ENCODE results near the gene VILL.
A peak's percentile ranks its signal among the peaks of the same experiment; 100 is the strongest.

Gene VILL

GRCh38 chr3:37955918-37956707 lies 34.5 kb upstream of the VILL start:
- H3K9me3 ChIP-seq (ENCODE audit: insufficient read depth, low read length, severe bottlenecking), result no peaks in the 10 kb centered on the region
- H4K20me1 ChIP-seq (ENCODE audit: insufficient read depth, low read length), result no peaks in the 10 kb centered on the region
- peaks cover 34% of the 10 kb centered on the region for H3K4me1 ChIP-seq (ENCODE audit: insufficient read depth, low read length)
- H3K27me3 ChIP-seq (ENCODE audit: insufficient read depth, low read length, poor library complexity), result no peaks in the 10 kb centered on the region
- H3K79me2 ChIP-seq (ENCODE audit: insufficient read depth, low read length), result no peaks in the 10 kb centered on the region
- DNase-seq (no peak), ATAC-seq (ENCODE audit: insufficient read depth, low read depth) (no peak)
- TF ChIP-seq EZH2 (IDR thresholded peaks at IDR 0.05; ENCODE audit: borderline replicate concordance, low read depth, low read length, severe bottlenecking) (no peak), CTCF (IDR thresholded peaks at IDR 0.05; ENCODE audit: borderline replicate concordance, extremely low read depth, low read length, poor library complexity, severe bottlenecking) (no peak)
- H3K4me2 ChIP-seq (ENCODE audit: insufficient read depth, low read length), result peak overlapping the region; percentile 46
- peak overlapping the region; percentile 40 for H3K9ac ChIP-seq (ENCODE audit: low read depth, low read length)
- H3K36me3 ChIP-seq (ENCODE audit: insufficient read depth, low read length), result peaks cover 25% of the 10 kb centered on the region; the same call in 1 of the 2 replicates
- no peak overlapping the region for H2AFZ ChIP-seq (ENCODE audit: low read depth, low read length)
- H3K27ac ChIP-seq (ENCODE audit: low read length), result peak overlapping the region; percentile 89
- H3K4me3 ChIP-seq (ENCODE audit: low read depth in 1 of 2, low read length in 2 of 2), result no peak overlapping the region

GRCh38 chr3:37956723-37957538 lies 33.7 kb upstream of the VILL start:
- H3K9ac ChIP-seq (ENCODE audit: low read depth, low read length), result peak overlapping the region; percentile 40
- no peak for TF ChIP-seq CTCF (IDR thresholded peaks at IDR 0.05; ENCODE audit: borderline replicate concordance, extremely low read depth, low read length, poor library complexity, severe bottlenecking)
- TF ChIP-seq EZH2 (IDR thresholded peaks at IDR 0.05; ENCODE audit: borderline replicate concordance, low read depth, low read length, severe bottlenecking), result no peak
- no peak for DNase-seq
- peak overlapping the region; percentile 89 for H3K27ac ChIP-seq (ENCODE audit: low read length)
- no peaks in the 10 kb centered on the region for H3K27me3 ChIP-seq (ENCODE audit: insufficient read depth, low read length, poor library complexity)
- H3K36me3 ChIP-seq (ENCODE audit: insufficient read depth, low read length), result peaks cover 25% of the 10 kb centered on the region; the same call in 1 of the 2 replicates
- H3K79me2 ChIP-seq (ENCODE audit: insufficient read depth, low read length), result no peaks in the 10 kb centered on the region
- no peaks in the 10 kb centered on the region for H3K9me3 ChIP-seq (ENCODE audit: insufficient read depth, low read length, severe bottlenecking)
- H3K4me2 ChIP-seq (ENCODE audit: insufficient read depth, low read length), result peak overlapping the region; percentile 46
- H3K4me3 ChIP-seq (ENCODE audit: low read depth in 1 of 2, low read length in 2 of 2), result no peak overlapping the region
- H2AFZ ChIP-seq (ENCODE audit: low read depth, low read length), result no peak overlapping the region
- ATAC-seq (ENCODE audit: insufficient read depth, low read depth), result peak; percentile 81
- peaks cover 34% of the 10 kb centered on the region for H3K4me1 ChIP-seq (ENCODE audit: insufficient read depth, low read length)
- H4K20me1 ChIP-seq (ENCODE audit: insufficient read depth, low read length), result no peaks in the 10 kb centered on the region

GRCh38 chr3:37957539-37957936 lies 33.0 kb upstream of the VILL start:
- ATAC-seq (ENCODE audit: insufficient read depth, low read depth) (no peak; the same call in 1 of the 3 replicates), DNase-seq (no peak)
- Histone ChIP-seq H3K27me3 (ENCODE audit: insufficient read depth, low read length, poor library complexity) (no peaks in the 10 kb centered on the region), H2AFZ (ENCODE audit: low read depth, low read length) (no peak overlapping the region), H3K4me2 (ENCODE audit: insufficient read depth, low read length) (peak overlapping the region; percentile 46), H3K9me3 (ENCODE audit: insufficient read depth, low read length, severe bottlenecking) (no peaks in the 10 kb centered on the region), H3K79me2 (ENCODE audit: insufficient read depth, low read length) (no peaks in the 10 kb centered on the region), H4K20me1 (ENCODE audit: insufficient read depth, low read length) (no peaks in the 10 kb centered on the region), H3K36me3 (ENCODE audit: insufficient read depth, low read length) (peaks cover 22% of the 10 kb centered on the region; the same call in 1 of the 2 replicates), H3K4me3 (ENCODE audit: low read depth in 1 of 2, low read length in 2 of 2) (no peak overlapping the region), H3K9ac (ENCODE audit: low read depth, low read length) (peak overlapping the region; percentile 40), H3K27ac (ENCODE audit: low read length) (peak overlapping the region; percentile 89), H3K4me1 (ENCODE audit: insufficient read depth, low read length) (peaks cover 34% of the 10 kb centered on the region)
- no peak for TF ChIP-seq CTCF (IDR thresholded peaks at IDR 0.05; ENCODE audit: borderline replicate concordance, extremely low read depth, low read length, poor library complexity, severe bottlenecking)
- no peak for TF ChIP-seq EZH2 (IDR thresholded peaks at IDR 0.05; ENCODE audit: borderline replicate concordance, low read depth, low read length, severe bottlenecking)
